Diencephalon (tissue), 1 donor: ENCODE results near the gene CCDC17. TPM values are rescaled to one million over a fixed set of nuclear protein-coding genes. Genes with fewer than 3 reads are reported as not detected.

Experiments used
- small RNA-seq: library from RNA; depleted of rRNA; stranded (forward); fragments of <200 nt; gene quantifications from one replicate; pipeline ENCODE3, GENCODE V24; 2014
- total RNA-seq: library from RNA; depleted of rRNA; stranded (reverse); fragments of >200 nt; gene quantifications from one replicate; pipeline ENCODE4 v1.2.3, GENCODE V29; 2014

CCDC17 gene
- 0.46 TPM for total RNA-seq

DNA sequence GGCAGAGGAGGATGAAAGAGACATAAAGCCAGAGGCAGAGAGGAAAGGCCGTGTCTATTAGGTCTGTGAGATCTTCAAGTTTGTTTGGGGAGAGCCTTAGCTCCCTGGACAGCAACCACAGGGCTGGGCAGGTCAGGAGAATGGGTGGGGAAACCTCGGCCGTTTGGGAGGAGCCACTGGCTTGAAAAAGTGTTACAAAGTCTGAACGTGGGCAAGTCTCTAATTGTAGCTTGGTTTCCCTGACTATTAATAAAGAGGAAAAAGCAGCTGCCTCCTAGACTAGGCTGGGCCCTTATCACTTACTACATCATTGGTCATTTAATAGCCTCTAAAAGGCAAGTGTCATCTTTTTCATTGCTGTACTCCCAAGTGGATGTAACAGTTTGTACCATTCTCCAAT, at the start of gene CCDC17:
Gene CCDC17, minus strand, starts transcription at position 83 of the 400 bp plus-strand sequence. CDS start 145 bp downstream, outside the sequence.

GRCh38 chr1:45583666-45584350, 40.0 kb downstream of the CCDC17 start, which contains the start of gene NASP:
Gene NASP, plus strand, starts transcription at chr1:45584041. Its CDS starts 106 bp downstream, at chr1:45584147.

Small RNA genes within 50 kb of the gene (small RNA-seq; reads per million reads assigned to genes)
- gene AL355480.1 (not detected), gene AL355480.2 (not detected), gene AL355480.3 (not detected), gene AL355480.4 (not detected)

Other genes with a start within 250 kb of the CCDC17 start
- gene TESK2, start 132.9 kb downstream of the CCDC17 start, total RNA-seq = 0.92 TPM
- gene CCDC163, start 124.0 kb downstream of the CCDC17 start, total RNA-seq = 0.92 TPM
- gene MMACHC, start 123.8 kb downstream of the CCDC17 start, total RNA-seq = 3.7 TPM
- 234 TPM for gene PRDX1, start 102.2 kb downstream of the CCDC17 start, total RNA-seq
- gene AKR1A1, start 73.2 kb downstream of the CCDC17 start, total RNA-seq = 74.5 TPM
- gene NASP, start 40.0 kb downstream of the CCDC17 start, total RNA-seq = 87.7 TPM
- 67.1 TPM for gene GPBP1L1, start 62.5 kb upstream of the CCDC17 start, total RNA-seq
- 17.5 TPM for gene TMEM69, start 64.1 kb upstream of the CCDC17 start, total RNA-seq
- 13.1 TPM for gene IPP, start 126.6 kb upstream of the CCDC17 start, total RNA-seq
- gene MAST2, start 179.6 kb upstream of the CCDC17 start, total RNA-seq = 48.4 TPM